GM12892 (cell line): ENCODE results near the gene IRX2.

ENCODE experiments used
- POLR2A ChIP-seq: IDR thresholded peaks from 2 replicates; pipeline ENCODE4 v1.6.1; 2011; ENCODE audit warnings: low read depth, low read length, control low read depth
- POLR2AphosphoS5 ChIP-seq: IDR thresholded peaks from 2 replicates; pipeline ENCODE4 v1.6.1; 2011; ENCODE audit warnings: low read depth, low read length, control low read depth
- TAF1 ChIP-seq: IDR thresholded peaks from 2 replicates; pipeline ENCODE4 v1.6.1; 2011; ENCODE audit warnings: low read depth, mild to moderate bottlenecking, control low read depth, low read length, borderline replicate concordance

GRCh38 chr5:2754581-2755075 lies 3.2 kb upstream of the IRX2 start:
- TF ChIP-seq TAF1 (no peak), POLR2AphosphoS5 (no peak), POLR2A (no peak)
